Measurements from ENCODE around the gene MAPKAPK2. TPM values are rescaled to one million over a fixed set of nuclear protein-coding genes. Genes with fewer than 3 reads are reported as not detected.
"Not testable (repeated sequence)": the region's sequence is repeated elsewhere in the genome, so short reads cannot be mapped to it uniquely, and the experiment has no call there.

Gene MAPKAPK2
- total RNA-seq (2014; rRNA removed; shearing (Covaris generic)): 67.7 and 77.8 TPM in 2 replicates

DNA sequence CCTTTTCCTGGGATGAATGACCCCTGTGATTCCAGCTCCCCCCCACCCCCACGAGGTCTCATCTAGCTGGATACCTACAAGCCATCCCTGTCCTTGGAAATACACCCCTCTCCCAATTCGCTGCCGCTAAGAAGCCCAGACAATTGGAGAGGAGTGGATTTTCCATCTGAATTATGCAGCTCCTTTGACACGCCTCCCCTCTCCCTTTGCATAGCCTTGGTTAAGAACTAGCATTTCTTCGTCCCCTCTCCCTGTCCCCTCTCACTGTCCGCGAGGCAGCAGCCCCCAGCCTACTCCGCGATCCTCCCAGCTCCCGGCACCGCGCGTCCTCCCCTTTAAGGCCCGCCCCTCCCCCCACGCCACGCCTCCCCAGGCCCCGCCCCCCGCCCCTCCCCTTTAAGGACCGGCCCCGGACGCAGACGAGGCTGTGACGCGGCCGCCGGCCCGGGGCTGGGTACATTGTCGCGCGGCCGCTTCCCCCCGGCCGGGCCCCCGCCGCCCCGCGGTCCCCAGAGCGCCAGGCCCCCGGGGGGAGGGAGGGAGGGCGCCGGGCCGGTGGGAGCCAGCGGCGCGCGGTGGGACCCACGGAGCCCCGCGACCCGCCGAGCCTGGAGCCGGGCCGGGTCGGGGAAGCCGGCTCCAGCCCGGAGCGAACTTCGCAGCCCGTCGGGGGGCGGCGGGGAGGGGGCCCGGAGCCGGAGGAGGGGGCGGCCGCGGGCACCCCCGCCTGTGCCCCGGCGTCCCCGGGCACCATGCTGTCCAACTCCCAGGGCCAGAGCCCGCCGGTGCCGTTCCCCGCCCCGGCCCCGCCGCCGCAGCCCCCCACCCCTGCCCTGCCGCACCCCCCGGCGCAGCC lies at the start of gene MAPKAPK2:
MAPKAPK2 (plus strand) TSS at position 428 of the 856 bp plus-strand sequence; CDS start at position 753, 325 bp downstream.
- peak; percentile 99 for DNase-seq
- H3K4me3 ChIP-seq (ENCODE audit: insufficient read depth, low read depth, low read length): peak within 1 kb of the TSS; percentile 75
- H3K36me3 ChIP-seq (replicated peaks; ENCODE audit: control insufficient read depth, insufficient read depth, low read length): no peaks in the 10 kb centered on the region
- peaks cover 26% of the 10 kb centered on the region for H3K27me3 ChIP-seq (ENCODE audit: control insufficient read depth, insufficient read depth, low read length)

DNA sequence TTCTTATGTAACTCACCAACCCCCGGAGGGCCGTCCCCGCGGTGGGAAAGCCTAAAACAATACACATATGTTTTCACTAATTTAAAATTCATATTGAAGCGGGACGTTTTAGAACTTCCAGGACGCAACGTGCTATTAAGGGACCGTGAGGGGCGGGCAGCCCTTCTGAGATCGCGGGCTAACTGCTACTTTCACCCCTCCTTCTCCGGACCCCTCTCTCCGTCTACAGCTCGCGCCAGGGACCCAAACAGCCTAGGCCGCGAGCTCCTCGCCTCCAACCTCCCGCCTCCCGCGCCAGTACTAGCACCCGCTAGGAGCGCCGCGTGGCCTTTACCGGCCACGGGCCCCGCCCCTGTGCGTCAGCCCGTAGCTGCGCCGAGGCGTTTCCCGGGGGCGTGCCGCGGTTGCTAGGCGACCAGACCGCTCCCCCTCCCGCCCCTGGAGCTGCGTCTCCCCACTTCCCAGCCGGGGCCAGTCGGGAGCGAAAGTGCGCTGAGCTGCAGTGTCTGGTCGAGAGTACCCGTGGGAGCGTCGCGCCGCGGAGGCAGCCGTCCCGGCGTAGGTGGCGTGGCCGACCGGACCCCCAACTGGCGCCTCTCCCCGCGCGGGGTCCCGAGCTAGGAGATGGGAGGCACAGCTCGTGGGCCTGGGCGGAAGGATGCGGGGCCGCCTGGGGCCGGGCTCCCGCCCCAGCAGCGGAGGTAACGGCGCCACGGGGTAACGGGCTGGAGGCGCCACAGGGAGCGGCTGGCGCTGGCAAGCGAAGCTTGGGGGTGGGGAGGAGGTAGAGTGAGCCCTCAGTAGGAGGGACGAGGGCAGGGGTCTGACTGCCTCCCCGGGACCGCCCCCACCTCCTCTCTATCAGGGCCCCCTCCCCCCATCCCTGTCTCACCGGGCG lies 49.4 kb upstream of the MAPKAPK2 start, which contains the start of gene DYRK3:
DYRK3 (plus strand) TSS at position 457 of the 898 bp plus-strand sequence; CDS start at position 625, 168 bp downstream.
- peak; percentile 97 for DNase-seq
- H3K36me3 ChIP-seq (replicated peaks; ENCODE audit: control insufficient read depth, insufficient read depth, low read length): no peaks in the 10 kb centered on the region
- H3K27me3 ChIP-seq (ENCODE audit: control insufficient read depth, insufficient read depth, low read length): no peaks in the 10 kb centered on the region; the same call in 1 of the 2 replicates
- peak within 1 kb of the TSS; percentile 91 for H3K4me3 ChIP-seq (ENCODE audit: insufficient read depth, low read depth, low read length)

DNA sequence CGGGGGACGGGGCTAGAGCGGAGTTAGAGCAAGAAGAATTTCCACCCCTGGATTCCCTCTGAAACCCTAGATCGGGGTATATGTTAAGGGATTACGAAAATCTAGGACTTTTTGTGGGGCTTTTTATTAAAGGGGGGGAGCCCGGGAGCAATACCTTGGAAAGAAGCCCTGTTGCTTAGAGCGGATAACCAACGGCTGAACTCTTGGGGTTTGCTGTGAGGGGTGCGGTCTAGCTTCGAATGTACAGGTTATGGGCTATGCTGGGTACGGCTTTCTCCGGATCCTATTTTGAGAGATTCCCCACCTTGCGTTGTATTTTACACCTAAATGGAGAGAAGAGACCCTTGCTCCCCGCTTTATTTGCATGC lies 48.7 kb upstream of the MAPKAPK2 start:
- DNase-seq: no peak
- H3K27me3 ChIP-seq (ENCODE audit: control insufficient read depth, insufficient read depth, low read length): no peaks in the 10 kb centered on the region; the same call in 1 of the 2 replicates
- no peaks in the 10 kb centered on the region for H3K36me3 ChIP-seq (replicated peaks; ENCODE audit: control insufficient read depth, insufficient read depth, low read length)
- peak overlapping the region; percentile 91 for H3K4me3 ChIP-seq (ENCODE audit: insufficient read depth, low read depth, low read length)

DNA sequence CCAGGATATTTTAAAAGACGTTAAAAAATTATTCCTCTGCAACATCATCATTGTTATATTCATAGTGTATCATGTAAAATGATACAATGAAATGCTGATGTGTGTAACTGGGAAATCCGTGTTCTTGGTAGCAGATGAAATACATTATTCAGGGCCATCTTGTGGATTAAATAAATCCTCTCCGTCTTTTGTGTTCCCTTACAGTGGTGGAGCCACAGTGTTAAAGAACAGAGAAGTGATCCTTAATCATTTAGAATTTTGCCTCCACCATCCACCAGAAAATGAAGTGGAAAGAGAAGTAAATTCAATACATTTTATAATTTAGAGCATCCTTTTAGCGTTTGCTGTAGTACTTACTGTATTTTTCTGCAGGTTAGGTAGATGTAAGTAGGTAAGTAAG lies 48.0 kb upstream of the MAPKAPK2 start:
- Histone ChIP-seq H3K27me3 (ENCODE audit: control insufficient read depth, insufficient read depth, low read length) (no peaks in the 10 kb centered on the region; the same call in 1 of the 2 replicates), H3K36me3 (replicated peaks; ENCODE audit: control insufficient read depth, insufficient read depth, low read length) (no peaks in the 10 kb centered on the region), H3K4me3 (ENCODE audit: insufficient read depth, low read depth, low read length) (no peak overlapping the region; the same call in 1 of the 2 replicates)
- no peak for DNase-seq

DNA sequence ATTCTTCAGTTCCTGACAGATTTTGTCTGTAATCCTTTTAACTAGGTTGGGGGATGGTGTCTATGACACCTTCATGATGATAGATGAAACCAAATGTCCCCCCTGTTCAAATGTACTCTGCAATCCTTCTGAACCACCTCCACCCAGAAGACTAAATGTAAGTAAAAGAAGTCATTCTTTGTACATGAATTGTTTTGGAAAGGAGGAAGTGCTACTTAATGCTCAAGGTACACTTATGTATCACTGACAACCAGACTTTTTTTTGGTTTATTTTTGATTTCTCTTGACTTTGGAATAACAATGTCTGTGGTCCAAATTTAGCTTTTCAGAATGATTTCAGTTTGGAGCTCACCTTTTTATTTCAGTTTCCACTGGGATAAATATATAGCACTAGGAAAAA lies 47.1 kb upstream of the MAPKAPK2 start:
- Histone ChIP-seq H3K36me3 (replicated peaks; ENCODE audit: control insufficient read depth, insufficient read depth, low read length) (no peaks in the 10 kb centered on the region), H3K27me3 (ENCODE audit: control insufficient read depth, insufficient read depth, low read length) (no peaks in the 10 kb centered on the region; the same call in 1 of the 2 replicates), H3K4me3 (ENCODE audit: insufficient read depth, low read depth, low read length) (no peak overlapping the region)
- no peak for DNase-seq

DNA sequence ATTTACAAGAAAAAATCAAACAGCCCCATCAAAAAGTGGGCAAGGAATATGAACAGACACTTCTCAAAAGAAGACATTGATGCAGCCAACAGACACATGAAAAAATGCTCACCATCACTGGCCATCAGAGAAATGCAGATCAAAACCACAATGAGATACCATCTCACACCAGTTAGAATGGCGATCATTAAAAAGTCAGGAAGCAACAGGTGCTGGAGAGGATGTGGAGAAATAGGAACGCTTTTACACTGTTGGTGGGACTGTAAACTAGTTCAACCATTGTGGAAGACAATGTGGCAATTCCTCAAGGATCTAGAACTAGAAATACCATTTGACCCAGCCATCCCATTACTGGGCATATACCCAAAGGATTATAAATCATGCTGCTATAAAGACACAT lies 42.6 kb upstream of the MAPKAPK2 start:
- H3K4me3 ChIP-seq (ENCODE audit: insufficient read depth, low read depth, low read length): not testable (repeated sequence)

DNA sequence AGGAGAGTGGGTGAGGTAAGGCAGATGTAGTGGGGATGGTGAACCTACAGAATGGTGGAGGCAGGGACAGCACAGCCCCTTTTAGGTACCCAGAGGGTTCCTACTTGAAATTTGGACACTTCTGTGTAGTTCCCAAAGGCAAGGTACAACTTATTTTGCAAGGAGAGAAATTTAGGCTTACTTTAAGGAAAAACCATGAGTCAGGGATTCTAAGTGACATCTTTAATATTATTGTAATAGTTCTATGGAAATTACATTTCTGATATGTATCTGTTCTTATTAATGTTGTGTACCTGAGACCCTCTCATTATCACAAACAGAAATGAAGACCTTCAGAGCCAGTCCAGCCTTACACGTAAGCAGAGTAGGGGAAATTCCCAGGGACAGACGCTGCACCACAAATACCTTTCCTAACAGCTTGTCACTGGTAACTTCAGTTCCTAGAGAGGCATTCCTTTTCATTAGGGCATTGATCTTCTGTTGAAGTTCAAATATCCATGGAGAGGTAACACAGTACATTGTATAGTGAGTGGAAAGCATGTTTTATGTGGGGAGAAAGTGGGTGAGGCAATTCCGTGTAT lies 41.5 kb upstream of the MAPKAPK2 start:
- Histone ChIP-seq H3K36me3 (replicated peaks; ENCODE audit: control insufficient read depth, insufficient read depth, low read length) (no peaks in the 10 kb centered on the region), H3K4me3 (ENCODE audit: insufficient read depth, low read depth, low read length) (no peak overlapping the region), H3K27me3 (ENCODE audit: control insufficient read depth, insufficient read depth, low read length) (no peaks in the 10 kb centered on the region)
- DNase-seq: no peak

More for the DNA sequence above, 42.6 kb upstream of the MAPKAPK2 start:
- H3K36me3 ChIP-seq (replicated peaks; ENCODE audit: control insufficient read depth, insufficient read depth, low read length); DNase-seq; H3K27me3 ChIP-seq (ENCODE audit: control insufficient read depth, insufficient read depth, low read length): not testable (repeated sequence)

DNA sequence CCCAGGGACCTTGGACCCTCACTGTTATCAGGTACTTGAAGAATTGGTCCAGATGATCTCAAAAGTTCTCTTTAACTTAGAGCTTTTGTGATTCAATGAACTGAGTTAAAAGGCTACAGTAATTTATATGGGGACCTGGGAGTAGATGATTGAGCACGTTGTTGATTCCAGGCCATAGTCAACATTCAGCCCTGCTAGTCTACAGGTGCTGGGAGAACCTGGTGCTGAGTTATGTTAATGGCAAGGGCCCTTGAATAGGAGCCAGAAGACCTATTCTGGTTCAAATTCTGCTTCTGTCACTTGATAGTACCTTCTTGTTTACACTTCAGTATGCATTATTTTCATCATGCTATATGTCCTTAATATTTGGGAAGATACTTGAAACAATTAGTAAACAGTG lies 38.2 kb upstream of the MAPKAPK2 start:
- H3K27me3 ChIP-seq (ENCODE audit: control insufficient read depth, insufficient read depth, low read length): no peaks in the 10 kb centered on the region
- no peaks in the 10 kb centered on the region; the same call in 1 of the 2 replicates for H3K36me3 ChIP-seq (replicated peaks; ENCODE audit: control insufficient read depth, insufficient read depth, low read length)
- no peak overlapping the region for H3K4me3 ChIP-seq (ENCODE audit: insufficient read depth, low read depth, low read length)
- no peak for DNase-seq

DNA sequence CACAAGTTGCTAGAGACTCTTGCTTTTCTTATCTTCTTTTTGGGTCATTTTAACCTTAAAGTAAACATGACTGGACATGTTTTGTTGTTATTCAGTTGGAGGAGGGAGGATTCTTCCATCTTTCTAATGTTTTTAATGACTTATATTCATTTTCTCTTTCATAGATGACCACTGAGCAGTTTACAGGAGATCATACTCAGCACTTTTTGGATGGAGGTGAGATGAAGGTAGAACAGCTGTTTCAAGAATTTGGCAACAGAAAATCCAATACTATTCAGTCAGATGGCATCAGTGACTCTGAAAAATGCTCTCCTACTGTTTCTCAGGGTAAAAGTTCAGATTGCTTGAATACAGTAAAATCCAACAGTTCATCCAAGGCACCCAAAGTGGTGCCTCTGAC lies 37.5 kb upstream of the MAPKAPK2 start:
- DNase-seq: no peak
- H3K36me3 ChIP-seq (replicated peaks; ENCODE audit: control insufficient read depth, insufficient read depth, low read length): no peaks in the 10 kb centered on the region; the same call in 1 of the 2 replicates
- H3K27me3 ChIP-seq (ENCODE audit: control insufficient read depth, insufficient read depth, low read length): no peaks in the 10 kb centered on the region

DNA sequence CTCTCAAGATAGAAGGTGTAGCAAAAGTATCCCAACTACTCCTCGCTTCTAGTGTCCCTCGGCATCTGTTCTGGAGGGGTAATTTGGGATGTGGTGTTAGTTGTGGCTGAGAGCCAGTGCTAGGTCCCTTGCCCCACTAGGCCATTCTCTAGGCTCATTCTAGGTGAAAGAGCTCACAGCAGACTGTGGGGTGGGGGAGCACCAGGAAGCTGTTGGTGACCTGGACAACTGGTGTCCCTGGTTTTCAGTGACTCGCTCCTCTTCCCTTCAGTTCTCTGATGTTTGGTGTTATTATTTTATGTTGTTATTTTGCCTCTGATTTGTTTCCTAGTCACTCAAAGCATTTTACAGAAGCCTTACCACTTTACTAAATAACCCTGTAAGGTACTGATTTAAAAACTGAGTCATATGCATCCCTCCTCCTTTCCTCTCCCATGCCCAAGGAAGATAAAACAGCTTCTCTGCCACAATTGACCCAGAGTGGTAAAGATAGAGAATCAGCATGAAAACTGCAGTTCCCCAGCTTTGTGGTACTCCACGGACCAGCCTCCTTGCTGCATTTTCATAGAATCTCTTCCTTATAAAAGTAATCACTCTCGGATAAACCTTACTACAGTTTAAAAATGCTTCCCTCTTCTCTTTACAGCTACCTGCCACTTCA lies 35.3 kb upstream of the MAPKAPK2 start:
- no peak overlapping the region for H3K4me3 ChIP-seq (ENCODE audit: insufficient read depth, low read depth, low read length)
- H3K36me3 ChIP-seq (replicated peaks; ENCODE audit: control insufficient read depth, insufficient read depth, low read length): no peaks in the 10 kb centered on the region; the same call in 1 of the 2 replicates
- H3K27me3 ChIP-seq (ENCODE audit: control insufficient read depth, insufficient read depth, low read length): no peaks in the 10 kb centered on the region
- DNase-seq: no peak

More for the DNA sequence above, 37.5 kb upstream of the MAPKAPK2 start:
- H3K4me3 ChIP-seq (ENCODE audit: insufficient read depth, low read depth, low read length): no peak overlapping the region

DNA sequence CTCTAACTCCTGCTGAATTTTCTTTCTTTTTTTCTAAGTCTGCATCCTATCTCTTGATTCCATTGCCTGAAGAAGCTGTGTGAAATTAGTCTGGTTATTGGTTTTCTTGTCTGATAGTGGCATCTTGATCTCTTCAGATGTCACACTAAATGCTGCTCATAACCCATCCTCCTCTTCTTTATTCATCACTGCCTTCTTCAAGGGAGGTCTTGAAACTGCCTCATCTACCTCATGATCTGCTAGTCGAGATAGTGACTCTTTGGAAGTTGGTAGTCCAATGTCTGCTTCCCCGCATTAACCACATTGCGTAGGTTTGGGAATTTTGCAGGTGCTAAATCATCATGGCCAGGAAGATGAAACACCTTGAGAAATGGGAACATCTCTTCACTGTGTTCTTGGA lies 33.7 kb upstream of the MAPKAPK2 start:
- no peaks in the 10 kb centered on the region; the same call in 1 of the 2 replicates for H3K36me3 ChIP-seq (replicated peaks; ENCODE audit: control insufficient read depth, insufficient read depth, low read length)

DNA sequence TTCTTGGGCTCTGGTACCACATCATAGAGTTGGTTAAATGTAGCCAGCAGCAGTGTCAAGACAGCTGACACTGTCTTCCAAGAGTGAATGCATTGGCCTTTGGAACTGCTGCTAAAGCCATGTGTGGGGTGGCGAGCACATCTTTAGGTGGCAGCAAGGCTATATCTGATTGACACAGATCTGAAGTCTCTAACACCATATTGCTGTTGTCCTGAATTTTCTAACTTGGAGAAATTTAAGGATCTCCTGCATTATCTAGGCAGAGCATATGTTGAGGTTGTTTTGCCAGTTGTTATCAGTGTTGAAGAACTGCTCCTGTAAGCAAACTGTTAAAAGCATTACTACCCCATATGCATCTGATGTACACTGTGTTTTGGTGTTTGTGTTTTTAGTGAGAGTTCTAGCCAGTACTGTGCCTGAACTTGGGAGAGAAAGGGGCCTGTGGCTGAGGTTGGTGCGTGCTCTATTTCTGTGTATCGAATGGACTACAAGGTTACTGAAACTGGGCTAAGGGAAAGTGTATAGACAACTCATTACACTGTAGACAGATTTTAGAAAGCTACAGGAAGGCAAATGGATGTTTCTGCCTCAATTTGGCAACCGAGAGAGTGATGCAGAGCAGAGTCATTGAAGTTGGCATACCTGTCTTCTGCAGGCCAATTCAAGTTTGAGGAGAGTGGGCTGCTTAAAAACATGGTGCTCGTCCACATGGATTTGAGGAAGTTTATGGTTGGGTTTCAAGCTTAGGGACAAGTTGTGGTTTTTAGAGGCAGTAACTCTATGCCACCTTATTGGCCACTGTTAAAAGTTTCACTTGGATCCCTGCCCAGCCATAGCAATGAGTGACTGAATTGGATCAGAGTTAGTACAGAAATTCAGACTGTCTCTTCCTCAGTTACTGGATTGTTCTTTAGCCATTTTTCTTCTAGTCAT lies 32.5 kb upstream of the MAPKAPK2 start:
- no peak overlapping the region for H3K4me3 ChIP-seq (ENCODE audit: insufficient read depth, low read depth, low read length)
- H3K27me3 ChIP-seq (ENCODE audit: control insufficient read depth, insufficient read depth, low read length): peaks cover 3% of the 10 kb centered on the region; the same call in 1 of the 2 replicates
- no peaks in the 10 kb centered on the region; the same call in 1 of the 2 replicates for H3K36me3 ChIP-seq (replicated peaks; ENCODE audit: control insufficient read depth, insufficient read depth, low read length)
- DNase-seq: no peak

More for the DNA sequence above, 33.7 kb upstream of the MAPKAPK2 start:
- Histone ChIP-seq H3K27me3 (ENCODE audit: control insufficient read depth, insufficient read depth, low read length) (no peaks in the 10 kb centered on the region), H3K4me3 (ENCODE audit: insufficient read depth, low read depth, low read length) (no peak overlapping the region)
- no peak for DNase-seq

Data from H7 (cell line).